SK-N-SH treated with all-trans-retinoic acid at 6 μM for 48 hours (cell line): Measurements from ENCODE around the gene QSOX1.
"Not testable (repeated sequence)": the region's sequence is repeated elsewhere in the genome, so short reads cannot be mapped to it uniquely, and the experiment has no call there.

ENCODE experiments used
- ATAC-seq: fragments of 200-7000 bp; cut with Tn5 transposase; 3 replicates; pipeline ENCODE4 v1.9.1; 2020; ENCODE audit warnings: mild to moderate bottlenecking, moderate library complexity
- ARNTL ChIP-seq: fragments of 450-650 bp; formaldehyde crosslinking; IDR thresholded peaks from 2 replicates; pipeline ENCODE4 v1.5.0; 2020; ENCODE audit warnings: low read depth, mild to moderate bottlenecking, moderate library complexity, borderline replicate concordance
- BACH2 ChIP-seq: fragments of 250-450 bp; sonication (Bioruptor Pico); IDR thresholded peaks from 2 replicates; pipeline ENCODE4 v1.9.0; 2021; ENCODE audit warnings: mild to moderate bottlenecking, borderline replicate concordance
- CSDC2 ChIP-seq: fragments of 250-450 bp; sonication (Bioruptor Pico); IDR thresholded peaks from 2 replicates; pipeline ENCODE4 v1.5.0; 2020; ENCODE audit warnings: mild to moderate bottlenecking, moderate library complexity
- ESRRG ChIP-seq: fragments of 250-450 bp; sonication (Bioruptor Pico); IDR thresholded peaks from 2 replicates; pipeline ENCODE4 v1.6.1; 2021; ENCODE audit warnings: mild to moderate bottlenecking
- GLIS3 ChIP-seq: fragments of 250-450 bp; sonication (Bioruptor Pico); IDR thresholded peaks from 2 replicates; pipeline ENCODE4 v1.5.0; 2020; ENCODE audit warnings: mild to moderate bottlenecking, moderate library complexity
- ISL1 ChIP-seq: fragments of 250-450 bp; sonication (Bioruptor Pico); IDR thresholded peaks from 2 replicates; pipeline ENCODE4 v2.1.2; 2022; ENCODE audit warnings: mild to moderate bottlenecking, moderate library complexity
- PPARA ChIP-seq: fragments of 250-450 bp; sonication (Bioruptor Pico); IDR thresholded peaks from 2 replicates; pipeline ENCODE4 v1.5.0; 2020; ENCODE audit warnings: mild to moderate bottlenecking, borderline replicate concordance
- RARB ChIP-seq: fragments of 250-450 bp; sonication (Bioruptor Pico); IDR thresholded peaks from 2 replicates; pipeline ENCODE4 v1.8.0; 2021; ENCODE audit warnings: mild to moderate bottlenecking, moderate library complexity
- SNAI2 ChIP-seq: fragments of 250-450 bp; sonication (Bioruptor Pico); IDR thresholded peaks from 2 replicates; pipeline ENCODE4 v1.5.0; 2020; ENCODE audit warnings: mild to moderate bottlenecking, moderate library complexity
- TCF4 ChIP-seq: fragments of 250-450 bp; sonication (Bioruptor Pico); IDR thresholded peaks from 2 replicates; pipeline ENCODE4 v1.8.0; 2021; ENCODE audit warnings: mild to moderate bottlenecking, moderate library complexity, borderline replicate concordance
- TOX ChIP-seq: fragments of 250-450 bp; sonication (Bioruptor Pico); IDR thresholded peaks from 2 replicates; pipeline ENCODE4 v1.8.0; 2021; ENCODE audit warnings: mild to moderate bottlenecking, moderate library complexity, borderline replicate concordance
- ZC3H10 ChIP-seq: fragments of 250-450 bp; sonication (Bioruptor Pico); IDR thresholded peaks from 2 replicates; pipeline ENCODE4 v1.5.1; 2021; ENCODE audit warnings: mild to moderate bottlenecking, moderate library complexity
- ZFP3 ChIP-seq: fragments of 250-450 bp; sonication (Bioruptor Pico); IDR thresholded peaks from 2 replicates; pipeline ENCODE4 v1.5.0; 2020; ENCODE audit warnings: mild to moderate bottlenecking, moderate library complexity
- ZFP30 ChIP-seq: fragments of 450-650 bp; formaldehyde crosslinking; IDR thresholded peaks from 2 replicates; pipeline ENCODE4 v1.5.0; 2022; ENCODE audit warnings: mild to moderate bottlenecking, moderate library complexity
- ZNF565 ChIP-seq: fragments of 450-650 bp; formaldehyde crosslinking; conservative IDR thresholded peaks from 2 replicates; pipeline ENCODE4 v1.5.0; 2020; ENCODE audit warnings: low read depth, mild to moderate bottlenecking, moderate library complexity
- ZNF70 ChIP-seq: fragments of 450-650 bp; formaldehyde crosslinking; IDR thresholded peaks from 2 replicates; pipeline ENCODE4 v1.5.0; 2020; ENCODE audit warnings: mild to moderate bottlenecking, moderate library complexity
- ZNF8 ChIP-seq: fragments of 450-650 bp; formaldehyde crosslinking; IDR thresholded peaks from 2 replicates; pipeline ENCODE4 v1.5.0; 2020; ENCODE audit warnings: mild to moderate bottlenecking, moderate library complexity
- TF ChIP-seq, protein P1 (sequence below): fragments of 250-450 bp; sonication (Bioruptor Pico); IDR thresholded peaks from 2 replicates; pipeline ENCODE4 v1.8.0; 2020; ENCODE audit warnings: mild to moderate bottlenecking, moderate library complexity, borderline replicate concordance
- TF ChIP-seq, protein P2 (sequence below): fragments of 250-450 bp; sonication (Bioruptor Pico); IDR thresholded peaks from 2 replicates; pipeline ENCODE4 v1.5.1; 2020; ENCODE audit warnings: low read depth, mild to moderate bottlenecking, moderate library complexity
- TF ChIP-seq, protein P3 (sequence below): fragments of 250-450 bp; sonication (Bioruptor Pico); IDR thresholded peaks from 2 replicates; pipeline ENCODE4 v1.5.0; 2020; ENCODE audit warnings: mild to moderate bottlenecking, moderate library complexity
- TF ChIP-seq, protein P4 (sequence below): fragments of 250-450 bp; sonication (Bioruptor Pico); IDR thresholded peaks from 2 replicates; pipeline ENCODE4 v1.5.1; 2021; ENCODE audit warnings: mild to moderate bottlenecking, moderate library complexity

The QSOX1 gene

DNA sequence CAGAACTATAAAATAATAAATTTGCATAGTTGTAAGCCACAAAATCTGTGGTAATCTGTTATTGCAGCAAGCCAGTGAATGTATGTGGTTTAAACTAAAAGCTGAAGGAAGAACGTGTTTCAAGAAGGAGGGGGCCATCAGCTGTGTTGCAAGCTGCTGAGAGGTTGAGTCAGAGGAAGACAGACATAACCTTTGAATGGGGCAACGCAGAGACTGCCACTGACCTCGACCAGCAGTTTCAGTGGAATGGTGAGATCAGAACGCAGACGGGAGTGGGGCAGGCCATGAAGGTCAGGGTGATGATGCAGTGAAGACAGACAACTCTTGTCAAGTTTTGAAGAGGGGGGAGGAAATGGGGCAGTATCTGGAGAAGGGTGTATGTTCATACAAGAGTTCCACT, 23.2 kb upstream of the QSOX1 start:
- no peak for ATAC-seq
- TF ChIP-seq ZFP30 (CRISPR knock-in tag), result no peak
- TF ChIP-seq, protein P1, sequence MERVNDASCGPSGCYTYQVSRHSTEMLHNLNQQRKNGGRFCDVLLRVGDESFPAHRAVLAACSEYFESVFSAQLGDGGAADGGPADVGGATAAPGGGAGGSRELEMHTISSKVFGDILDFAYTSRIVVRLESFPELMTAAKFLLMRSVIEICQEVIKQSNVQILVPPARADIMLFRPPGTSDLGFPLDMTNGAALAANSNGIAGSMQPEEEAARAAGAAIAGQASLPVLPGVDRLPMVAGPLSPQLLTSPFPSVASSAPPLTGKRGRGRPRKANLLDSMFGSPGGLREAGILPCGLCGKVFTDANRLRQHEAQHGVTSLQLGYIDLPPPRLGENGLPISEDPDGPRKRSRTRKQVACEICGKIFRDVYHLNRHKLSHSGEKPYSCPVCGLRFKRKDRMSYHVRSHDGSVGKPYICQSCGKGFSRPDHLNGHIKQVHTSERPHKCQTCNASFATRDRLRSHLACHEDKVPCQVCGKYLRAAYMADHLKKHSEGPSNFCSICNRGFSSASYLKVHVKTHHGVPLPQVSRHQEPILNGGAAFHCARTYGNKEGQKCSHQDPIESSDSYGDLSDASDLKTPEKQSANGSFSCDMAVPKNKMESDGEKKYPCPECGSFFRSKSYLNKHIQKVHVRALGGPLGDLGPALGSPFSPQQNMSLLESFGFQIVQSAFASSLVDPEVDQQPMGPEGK (CRISPR knock-in tag), result no peak
- no peak for TF ChIP-seq ISL1
- TF ChIP-seq ARNTL (CRISPR knock-in tag), result no peak
- TF ChIP-seq, protein P2, sequence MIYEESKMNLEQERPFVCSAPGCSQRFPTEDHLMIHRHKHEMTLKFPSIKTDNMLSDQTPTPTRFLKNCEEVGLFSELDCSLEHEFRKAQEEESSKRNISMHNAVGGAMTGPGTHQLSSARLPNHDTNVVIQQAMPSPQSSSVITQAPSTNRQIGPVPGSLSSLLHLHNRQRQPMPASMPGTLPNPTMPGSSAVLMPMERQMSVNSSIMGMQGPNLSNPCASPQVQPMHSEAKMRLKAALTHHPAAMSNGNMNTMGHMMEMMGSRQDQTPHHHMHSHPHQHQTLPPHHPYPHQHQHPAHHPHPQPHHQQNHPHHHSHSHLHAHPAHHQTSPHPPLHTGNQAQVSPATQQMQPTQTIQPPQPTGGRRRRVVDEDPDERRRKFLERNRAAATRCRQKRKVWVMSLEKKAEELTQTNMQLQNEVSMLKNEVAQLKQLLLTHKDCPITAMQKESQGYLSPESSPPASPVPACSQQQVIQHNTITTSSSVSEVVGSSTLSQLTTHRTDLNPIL, result no peak
- TF ChIP-seq, protein P3, sequence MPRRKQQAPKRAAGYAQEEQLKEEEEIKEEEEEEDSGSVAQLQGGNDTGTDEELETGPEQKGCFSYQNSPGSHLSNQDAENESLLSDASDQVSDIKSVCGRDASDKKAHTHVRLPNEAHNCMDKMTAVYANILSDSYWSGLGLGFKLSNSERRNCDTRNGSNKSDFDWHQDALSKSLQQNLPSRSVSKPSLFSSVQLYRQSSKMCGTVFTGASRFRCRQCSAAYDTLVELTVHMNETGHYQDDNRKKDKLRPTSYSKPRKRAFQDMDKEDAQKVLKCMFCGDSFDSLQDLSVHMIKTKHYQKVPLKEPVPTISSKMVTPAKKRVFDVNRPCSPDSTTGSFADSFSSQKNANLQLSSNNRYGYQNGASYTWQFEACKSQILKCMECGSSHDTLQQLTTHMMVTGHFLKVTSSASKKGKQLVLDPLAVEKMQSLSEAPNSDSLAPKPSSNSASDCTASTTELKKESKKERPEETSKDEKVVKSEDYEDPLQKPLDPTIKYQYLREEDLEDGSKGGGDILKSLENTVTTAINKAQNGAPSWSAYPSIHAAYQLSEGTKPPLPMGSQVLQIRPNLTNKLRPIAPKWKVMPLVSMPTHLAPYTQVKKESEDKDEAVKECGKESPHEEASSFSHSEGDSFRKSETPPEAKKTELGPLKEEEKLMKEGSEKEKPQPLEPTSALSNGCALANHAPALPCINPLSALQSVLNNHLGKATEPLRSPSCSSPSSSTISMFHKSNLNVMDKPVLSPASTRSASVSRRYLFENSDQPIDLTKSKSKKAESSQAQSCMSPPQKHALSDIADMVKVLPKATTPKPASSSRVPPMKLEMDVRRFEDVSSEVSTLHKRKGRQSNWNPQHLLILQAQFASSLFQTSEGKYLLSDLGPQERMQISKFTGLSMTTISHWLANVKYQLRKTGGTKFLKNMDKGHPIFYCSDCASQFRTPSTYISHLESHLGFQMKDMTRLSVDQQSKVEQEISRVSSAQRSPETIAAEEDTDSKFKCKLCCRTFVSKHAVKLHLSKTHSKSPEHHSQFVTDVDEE (CRISPR knock-in tag), result no peak
- TF ChIP-seq ZC3H10 (CRISPR knock-in tag), result no peak
- no peak for TF ChIP-seq ZNF565 (CRISPR knock-in tag)
- no peak for TF ChIP-seq TCF4 (CRISPR knock-in tag)
- no peak for TF ChIP-seq ESRRG (CRISPR knock-in tag)
- no peak for TF ChIP-seq RARB (CRISPR knock-in tag)
- no peak for TF ChIP-seq SNAI2

DNA sequence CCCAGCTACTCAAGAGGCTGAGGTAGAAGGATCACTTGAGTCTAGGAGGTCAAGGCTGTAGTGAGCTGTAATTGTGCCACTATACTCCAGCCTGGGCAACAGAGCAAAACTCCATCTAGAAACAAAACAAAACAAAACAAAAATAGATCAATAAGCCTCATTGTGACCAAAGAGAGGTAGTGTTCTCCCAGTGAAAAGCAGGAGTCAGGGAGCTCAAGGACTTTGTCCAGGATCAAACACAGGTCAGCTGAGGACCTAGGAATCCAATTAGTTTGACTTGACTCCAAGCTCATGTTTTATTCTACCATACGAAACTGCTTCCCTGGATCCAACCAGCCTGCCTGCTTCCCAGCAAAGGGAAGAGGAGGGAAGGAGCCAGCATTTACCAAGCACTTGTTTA, 21.5 kb upstream of the QSOX1 start:
- no peak for TF ChIP-seq TOX (CRISPR knock-in tag)
- TF ChIP-seq ZFP3 (CRISPR knock-in tag), result no peak
- TF ChIP-seq GLIS3 (CRISPR knock-in tag), result no peak
- TF ChIP-seq ISL1, result no peak
- TF ChIP-seq, protein P3 (CRISPR knock-in tag), result no peak
- no peak for TF ChIP-seq CSDC2
- TF ChIP-seq RARB (CRISPR knock-in tag), result no peak
- no peak for TF ChIP-seq ESRRG (CRISPR knock-in tag)
- TF ChIP-seq SNAI2, result no peak
- TF ChIP-seq TCF4 (CRISPR knock-in tag), result no peak
- TF ChIP-seq, all 23 proteins: peak for 0
- ATAC-seq, result no peak

DNA sequence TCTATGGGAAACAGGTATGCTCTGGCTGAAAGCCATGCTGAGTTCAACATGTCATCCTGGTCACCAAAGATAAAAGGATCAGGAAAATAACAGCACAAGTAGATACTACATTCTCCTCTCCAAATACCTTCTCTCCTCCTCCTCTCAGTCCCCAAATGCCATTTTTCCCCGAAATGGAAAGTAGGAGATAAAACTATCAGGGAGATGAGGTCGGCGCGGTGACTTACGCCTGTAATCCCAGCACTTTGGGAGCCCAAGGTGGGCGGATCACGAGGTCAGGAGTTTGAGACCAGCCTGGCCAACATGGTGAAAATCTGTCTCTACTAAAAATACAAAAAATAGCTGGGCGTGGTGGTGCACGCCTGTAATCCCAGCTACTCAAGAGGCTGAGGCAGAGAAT, 21.0 kb upstream of the QSOX1 start:
- ATAC-seq, result not testable (repeated sequence)

DNA sequence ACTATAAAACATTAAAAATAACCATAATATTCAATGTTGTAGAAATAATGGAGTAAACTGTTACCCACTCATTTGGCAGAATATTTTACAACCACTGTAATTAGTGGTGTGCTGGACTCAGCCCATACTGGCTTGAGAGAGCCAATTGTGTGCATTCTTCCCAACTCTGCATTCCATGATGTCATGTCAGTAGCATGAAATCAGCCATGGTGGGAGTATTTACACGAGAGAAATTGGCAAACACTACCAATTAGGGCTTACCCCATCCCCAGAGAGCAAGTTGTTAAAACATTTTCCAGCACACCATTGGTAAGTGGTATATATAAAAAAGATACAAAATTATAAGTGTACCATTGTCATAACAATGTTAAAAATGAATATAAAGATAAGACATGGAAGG, 19.1 kb upstream of the QSOX1 start:
- TF ChIP-seq ZNF70 (CRISPR knock-in tag) (no peak), ESRRG (CRISPR knock-in tag) (no peak), ZNF565 (CRISPR knock-in tag) (no peak), PPARA (no peak), ZFP30 (CRISPR knock-in tag) (no peak), ISL1 (no peak), CSDC2 (no peak), ZNF8 (no peak), BACH2 (CRISPR knock-in tag) (no peak), SNAI2 (no peak), TCF4 (CRISPR knock-in tag) (no peak), ZFP3 (CRISPR knock-in tag) (no peak)
- TF ChIP-seq, protein P3 (CRISPR knock-in tag), result no peak
- TF ChIP-seq, protein P2, result no peak
- TF ChIP-seq, protein P4, sequence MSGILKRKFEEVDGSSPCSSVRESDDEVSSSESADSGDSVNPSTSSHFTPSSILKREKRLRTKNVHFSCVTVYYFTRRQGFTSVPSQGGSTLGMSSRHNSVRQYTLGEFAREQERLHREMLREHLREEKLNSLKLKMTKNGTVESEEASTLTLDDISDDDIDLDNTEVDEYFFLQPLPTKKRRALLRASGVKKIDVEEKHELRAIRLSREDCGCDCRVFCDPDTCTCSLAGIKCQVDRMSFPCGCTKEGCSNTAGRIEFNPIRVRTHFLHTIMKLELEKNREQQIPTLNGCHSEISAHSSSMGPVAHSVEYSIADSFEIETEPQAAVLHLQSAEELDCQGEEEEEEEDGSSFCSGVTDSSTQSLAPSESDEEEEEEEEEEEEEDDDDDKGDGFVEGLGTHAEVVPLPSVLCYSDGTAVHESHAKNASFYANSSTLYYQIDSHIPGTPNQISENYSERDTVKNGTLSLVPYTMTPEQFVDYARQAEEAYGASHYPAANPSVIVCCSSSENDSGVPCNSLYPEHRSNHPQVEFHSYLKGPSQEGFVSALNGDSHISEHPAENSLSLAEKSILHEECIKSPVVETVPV (CRISPR knock-in tag), result no peak
- ATAC-seq, result no peak
